GM20000 (cell line): Measurements from ENCODE around the gene HEPN1.
A peak's percentile ranks its signal among the peaks of the same experiment; 100 is the strongest.

Experiments
- DNase-seq: peaks from one replicate; pipeline ENCODE4 v3.0.0; 2012; ENCODE audit warnings: low spot score
- TF ChIP-seq, protein P1 (sequence below): IDR thresholded peaks from 2 replicates; pipeline ENCODE4 v1.5.1; 2012; ENCODE audit warnings: mild to moderate bottlenecking, control low read depth; ENCODE audit errors: extremely low read depth, missing control alignments

HEPN1 gene

DNA sequence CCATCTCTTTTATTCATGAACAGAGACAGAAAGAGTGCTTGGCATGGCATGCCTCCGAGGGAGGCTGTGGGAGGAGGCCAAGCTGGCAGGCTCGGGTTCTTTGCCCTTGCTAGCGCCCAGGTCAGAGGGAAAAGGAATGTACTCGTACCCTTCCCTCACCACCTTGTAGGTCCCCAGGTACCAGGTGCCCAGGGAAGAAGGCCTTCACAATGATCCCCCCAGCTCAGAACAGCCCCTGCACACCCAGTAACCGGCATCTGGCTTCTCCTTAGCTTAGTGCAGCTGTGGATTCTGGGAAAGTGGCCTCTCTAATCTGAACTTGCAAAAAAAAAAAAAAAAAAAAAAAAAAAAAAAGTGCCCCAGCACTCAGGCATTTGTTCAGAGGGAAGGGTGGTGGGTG, 1.3 kb downstream of the HEPN1 start:
- DNase-seq = no peak
- TF ChIP-seq, protein P1, sequence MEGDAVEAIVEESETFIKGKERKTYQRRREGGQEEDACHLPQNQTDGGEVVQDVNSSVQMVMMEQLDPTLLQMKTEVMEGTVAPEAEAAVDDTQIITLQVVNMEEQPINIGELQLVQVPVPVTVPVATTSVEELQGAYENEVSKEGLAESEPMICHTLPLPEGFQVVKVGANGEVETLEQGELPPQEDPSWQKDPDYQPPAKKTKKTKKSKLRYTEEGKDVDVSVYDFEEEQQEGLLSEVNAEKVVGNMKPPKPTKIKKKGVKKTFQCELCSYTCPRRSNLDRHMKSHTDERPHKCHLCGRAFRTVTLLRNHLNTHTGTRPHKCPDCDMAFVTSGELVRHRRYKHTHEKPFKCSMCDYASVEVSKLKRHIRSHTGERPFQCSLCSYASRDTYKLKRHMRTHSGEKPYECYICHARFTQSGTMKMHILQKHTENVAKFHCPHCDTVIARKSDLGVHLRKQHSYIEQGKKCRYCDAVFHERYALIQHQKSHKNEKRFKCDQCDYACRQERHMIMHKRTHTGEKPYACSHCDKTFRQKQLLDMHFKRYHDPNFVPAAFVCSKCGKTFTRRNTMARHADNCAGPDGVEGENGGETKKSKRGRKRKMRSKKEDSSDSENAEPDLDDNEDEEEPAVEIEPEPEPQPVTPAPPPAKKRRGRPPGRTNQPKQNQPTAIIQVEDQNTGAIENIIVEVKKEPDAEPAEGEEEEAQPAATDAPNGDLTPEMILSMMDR = no peak

DNA sequence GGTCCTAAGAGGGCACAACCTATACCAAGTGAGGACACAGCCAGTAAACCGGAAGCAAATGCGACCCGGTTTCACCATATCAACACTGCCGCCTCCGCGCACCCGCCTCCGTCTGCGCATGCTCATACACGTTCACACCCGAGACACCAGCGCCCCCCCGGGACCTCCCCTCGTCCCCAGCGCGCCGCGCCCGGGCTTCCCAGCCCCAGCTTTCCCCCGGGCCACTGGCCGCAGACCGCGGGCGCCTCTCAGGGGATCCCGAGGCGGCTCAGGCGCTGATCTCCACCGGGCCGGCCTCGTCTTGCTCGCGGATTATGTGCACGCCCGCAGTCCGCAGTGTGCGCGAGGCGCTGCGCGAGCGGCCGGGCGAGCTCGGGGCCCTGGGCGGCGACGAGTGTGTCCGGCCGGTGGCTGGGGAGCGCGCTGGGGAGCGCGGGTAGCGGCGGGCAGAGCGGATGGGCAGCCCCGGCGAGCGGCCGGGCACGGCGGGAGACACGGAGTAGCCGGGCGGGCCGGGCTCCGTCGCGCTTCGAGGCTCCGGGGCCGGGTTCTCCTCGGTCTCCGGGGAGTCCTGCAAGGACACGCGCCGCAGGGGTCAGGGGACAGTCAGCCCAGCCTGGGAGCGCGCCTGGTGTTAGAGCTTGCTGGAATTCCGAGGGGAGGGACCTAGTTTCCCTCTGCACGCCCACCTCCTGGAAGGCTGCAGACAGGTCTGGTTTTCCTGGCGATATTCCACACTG, 2.0 kb downstream of the HEPN1 start:
- TF ChIP-seq, protein P1 = no peak
- peak; percentile 82 for DNase-seq

DNA sequence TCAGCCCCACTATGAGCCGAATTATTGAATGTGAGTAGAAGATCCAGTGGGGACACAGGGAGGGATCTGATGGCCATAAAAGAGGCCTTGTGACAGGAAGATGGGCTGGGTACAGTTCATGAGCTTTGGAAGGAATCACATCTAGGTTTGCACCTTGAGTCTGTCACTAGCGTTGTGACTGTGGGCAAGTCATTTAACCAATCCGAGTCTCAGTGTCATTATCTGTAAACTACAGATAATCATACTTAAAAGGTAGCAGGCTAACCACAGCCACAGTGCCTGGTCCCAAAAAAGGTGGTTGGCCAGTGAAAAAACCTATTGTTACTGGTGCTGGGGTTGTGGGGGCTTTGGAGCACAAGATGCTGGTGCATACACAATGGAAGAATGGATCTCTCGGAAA, 3.8 kb downstream of the HEPN1 start:
- TF ChIP-seq, protein P1 = no peak
- DNase-seq = no peak

DNA sequence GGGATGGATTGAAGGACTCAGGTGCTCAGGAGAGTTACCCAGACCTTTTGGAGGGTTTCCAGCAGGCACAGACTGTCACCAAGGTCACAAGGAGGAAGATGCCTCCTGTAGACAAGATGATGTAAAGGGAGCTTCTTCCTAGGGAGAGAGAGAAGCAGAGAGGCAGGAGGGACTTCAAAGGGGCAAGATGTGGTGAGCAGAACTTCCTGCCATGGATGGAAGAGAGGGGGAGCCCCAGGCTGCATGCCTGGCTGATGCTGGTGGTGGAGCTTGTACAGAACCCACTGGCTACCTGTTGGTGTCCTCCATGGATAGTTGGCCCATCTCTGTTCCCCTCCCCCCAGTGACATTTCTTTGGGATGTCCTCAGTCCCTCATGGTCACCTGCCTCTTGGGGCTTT, 4.2 kb downstream of the HEPN1 start:
- TF ChIP-seq, protein P1 = no peak
- DNase-seq = no peak

DNA sequence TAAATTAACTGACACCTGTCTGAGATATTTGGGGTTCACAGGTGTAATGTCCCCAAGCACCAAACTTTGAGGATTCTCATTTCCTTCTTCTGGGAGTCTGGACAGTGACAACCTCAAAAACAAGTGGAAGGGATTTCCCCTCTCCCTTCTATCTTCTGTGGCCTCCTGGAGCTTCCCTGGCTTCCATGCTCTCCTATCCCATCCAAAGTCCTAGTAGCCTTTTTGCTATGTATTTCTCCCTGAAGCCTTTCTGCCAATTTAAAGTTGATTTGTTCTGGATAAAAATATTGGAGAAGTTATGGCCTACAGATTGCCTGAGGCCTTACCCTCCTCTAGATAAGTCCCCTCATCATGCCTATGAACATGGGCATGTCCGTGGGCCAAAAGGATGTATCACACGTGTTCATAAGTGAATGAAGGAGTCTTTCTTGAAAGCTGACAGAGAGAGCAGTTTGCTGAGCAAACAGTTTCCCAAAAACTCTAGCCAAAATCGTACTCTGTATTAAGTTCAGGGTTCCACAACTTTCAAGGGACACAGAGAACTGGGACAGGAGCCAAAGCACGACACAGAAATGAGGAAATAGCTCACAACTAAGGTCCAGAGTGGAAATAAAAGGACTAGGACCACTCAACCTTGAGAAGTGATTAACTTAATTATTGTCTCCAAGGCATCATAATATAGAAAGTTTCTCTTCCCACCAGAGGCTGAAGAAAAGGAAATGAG, 10.1 kb downstream of the HEPN1 start:
- no peak for DNase-seq
- TF ChIP-seq, protein P1 = no peak

DNA sequence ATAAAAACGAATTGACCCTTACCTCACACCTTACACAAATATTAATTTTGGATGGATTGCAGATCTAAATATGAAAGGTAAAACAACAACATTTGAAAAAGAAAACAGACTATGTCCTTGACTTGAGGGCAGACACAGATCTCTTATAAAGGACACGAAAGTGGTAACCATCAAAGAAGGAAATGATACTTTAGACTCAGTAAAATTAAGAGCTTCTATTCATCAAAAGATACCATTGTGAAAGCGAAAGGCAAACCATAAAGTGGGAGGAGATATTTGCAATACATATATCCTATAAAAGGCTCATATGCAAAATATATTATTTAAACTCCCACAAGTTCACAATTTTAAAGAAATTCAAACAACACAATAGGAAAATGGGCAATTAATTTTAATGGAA, 11.7 kb downstream of the HEPN1 start:
- TF ChIP-seq, protein P1 = no peak
- DNase-seq = peak; percentile 41

DNA sequence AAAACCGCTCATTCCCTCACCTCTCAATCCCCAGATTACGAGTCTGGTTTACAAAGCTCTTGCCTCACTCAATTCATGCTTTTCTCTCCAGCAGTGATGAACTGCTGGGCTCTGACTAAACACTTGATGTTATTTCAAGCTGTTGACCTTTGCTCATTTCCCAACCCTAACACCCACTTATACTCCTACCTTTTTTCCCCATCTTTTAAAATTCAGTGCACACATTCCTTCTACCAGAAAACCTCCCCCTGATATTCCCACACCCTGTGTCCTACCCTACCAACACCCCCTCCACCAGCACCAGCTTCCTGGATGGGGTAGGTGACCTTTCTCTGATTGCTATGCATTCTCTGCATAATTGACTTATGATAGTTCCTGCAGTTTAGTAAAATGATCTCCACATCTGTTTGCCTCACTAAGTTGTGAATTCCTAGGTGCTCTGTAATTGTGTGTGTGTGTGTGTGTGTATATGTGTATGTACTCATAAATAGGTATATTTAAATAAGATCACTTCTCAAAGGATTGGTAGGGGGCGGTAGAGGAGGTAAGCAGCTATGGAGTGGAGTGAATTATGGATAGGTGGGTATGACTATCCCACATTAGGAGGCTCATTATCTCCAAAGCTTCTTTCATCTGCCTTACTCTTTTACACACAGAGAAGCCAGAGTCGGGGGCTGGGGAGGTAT, 16.0 kb downstream of the HEPN1 start:
- TF ChIP-seq, protein P1 = no peak
- DNase-seq = no peak
